ENCODE data around the gene RBM47.

DNA sequence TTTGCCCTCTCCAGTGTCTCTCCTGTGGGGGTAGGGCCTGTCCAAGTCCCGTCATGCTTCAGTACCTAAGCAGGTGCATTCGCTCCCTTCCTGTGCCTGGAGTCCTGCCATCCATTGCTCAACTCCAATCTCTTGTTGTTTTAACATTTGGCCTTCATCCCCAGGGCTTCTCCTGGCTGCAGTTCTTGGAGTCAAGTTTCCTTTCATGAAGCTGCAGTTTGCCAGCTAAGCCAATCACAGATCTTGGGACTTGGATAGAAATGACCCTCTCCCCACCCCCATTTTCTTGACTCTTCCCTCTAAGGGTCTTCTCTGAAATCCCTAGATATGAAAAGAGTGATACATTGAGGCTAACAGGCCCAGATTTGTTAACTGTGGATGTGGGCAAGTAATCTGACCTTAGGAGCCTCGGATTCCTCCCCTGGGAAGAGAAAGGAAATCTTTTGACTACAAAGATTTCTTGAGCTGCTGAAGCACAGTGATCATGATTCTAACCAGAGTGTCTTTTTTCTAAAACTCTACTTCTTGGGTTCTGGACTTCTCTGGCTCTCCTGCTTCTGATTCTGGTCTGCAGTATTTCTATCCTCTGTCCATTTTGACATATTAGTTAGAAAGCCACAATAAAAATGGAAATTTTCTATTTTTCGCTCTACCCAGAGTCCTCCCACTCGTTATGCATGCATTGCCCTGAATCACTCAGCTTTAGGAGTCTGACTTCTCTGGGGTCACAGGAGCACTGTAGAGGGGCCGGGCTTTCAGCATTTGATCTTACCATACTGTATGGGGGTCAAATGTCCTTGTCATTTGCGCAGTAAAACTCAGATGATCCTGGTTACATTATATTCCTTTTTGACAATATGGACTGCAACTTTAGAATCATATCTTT is 233.5 kb downstream of the RBM47 start:
- TF ChIP-seq, protein P1, sequence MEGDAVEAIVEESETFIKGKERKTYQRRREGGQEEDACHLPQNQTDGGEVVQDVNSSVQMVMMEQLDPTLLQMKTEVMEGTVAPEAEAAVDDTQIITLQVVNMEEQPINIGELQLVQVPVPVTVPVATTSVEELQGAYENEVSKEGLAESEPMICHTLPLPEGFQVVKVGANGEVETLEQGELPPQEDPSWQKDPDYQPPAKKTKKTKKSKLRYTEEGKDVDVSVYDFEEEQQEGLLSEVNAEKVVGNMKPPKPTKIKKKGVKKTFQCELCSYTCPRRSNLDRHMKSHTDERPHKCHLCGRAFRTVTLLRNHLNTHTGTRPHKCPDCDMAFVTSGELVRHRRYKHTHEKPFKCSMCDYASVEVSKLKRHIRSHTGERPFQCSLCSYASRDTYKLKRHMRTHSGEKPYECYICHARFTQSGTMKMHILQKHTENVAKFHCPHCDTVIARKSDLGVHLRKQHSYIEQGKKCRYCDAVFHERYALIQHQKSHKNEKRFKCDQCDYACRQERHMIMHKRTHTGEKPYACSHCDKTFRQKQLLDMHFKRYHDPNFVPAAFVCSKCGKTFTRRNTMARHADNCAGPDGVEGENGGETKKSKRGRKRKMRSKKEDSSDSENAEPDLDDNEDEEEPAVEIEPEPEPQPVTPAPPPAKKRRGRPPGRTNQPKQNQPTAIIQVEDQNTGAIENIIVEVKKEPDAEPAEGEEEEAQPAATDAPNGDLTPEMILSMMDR (conservative IDR thresholded peaks at IDR 0.05; ENCODE audit: low read depth, low read length), result no peak
- no peak for TF ChIP-seq POLR2A (IDR thresholded peaks at IDR 0.05; ENCODE audit: low read depth, low read length)
- TF ChIP-seq MAFK (IDR thresholded peaks at IDR 0.05; ENCODE audit: low read depth, low read length), result no peak
- no peak for TF ChIP-seq SMC3 (IDR thresholded peaks at IDR 0.05; ENCODE audit: low read depth, low read length)
- TF ChIP-seq MXI1 (IDR thresholded peaks at IDR 0.05; ENCODE audit: borderline replicate concordance, low read depth, low read length), result no peak
- TF ChIP-seq, protein P2, sequence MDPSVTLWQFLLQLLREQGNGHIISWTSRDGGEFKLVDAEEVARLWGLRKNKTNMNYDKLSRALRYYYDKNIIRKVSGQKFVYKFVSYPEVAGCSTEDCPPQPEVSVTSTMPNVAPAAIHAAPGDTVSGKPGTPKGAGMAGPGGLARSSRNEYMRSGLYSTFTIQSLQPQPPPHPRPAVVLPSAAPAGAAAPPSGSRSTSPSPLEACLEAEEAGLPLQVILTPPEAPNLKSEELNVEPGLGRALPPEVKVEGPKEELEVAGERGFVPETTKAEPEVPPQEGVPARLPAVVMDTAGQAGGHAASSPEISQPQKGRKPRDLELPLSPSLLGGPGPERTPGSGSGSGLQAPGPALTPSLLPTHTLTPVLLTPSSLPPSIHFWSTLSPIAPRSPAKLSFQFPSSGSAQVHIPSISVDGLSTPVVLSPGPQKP (IDR thresholded peaks at IDR 0.05; ENCODE audit: borderline replicate concordance, low read depth, low read length), result no peak
- no peak for TF ChIP-seq CEBPB (IDR thresholded peaks at IDR 0.05; ENCODE audit: low read depth, low read length)
- TF ChIP-seq RFX5 (IDR thresholded peaks at IDR 0.05; ENCODE audit: low read depth, low read length), result no peak
- TF ChIP-seq, protein P3, sequence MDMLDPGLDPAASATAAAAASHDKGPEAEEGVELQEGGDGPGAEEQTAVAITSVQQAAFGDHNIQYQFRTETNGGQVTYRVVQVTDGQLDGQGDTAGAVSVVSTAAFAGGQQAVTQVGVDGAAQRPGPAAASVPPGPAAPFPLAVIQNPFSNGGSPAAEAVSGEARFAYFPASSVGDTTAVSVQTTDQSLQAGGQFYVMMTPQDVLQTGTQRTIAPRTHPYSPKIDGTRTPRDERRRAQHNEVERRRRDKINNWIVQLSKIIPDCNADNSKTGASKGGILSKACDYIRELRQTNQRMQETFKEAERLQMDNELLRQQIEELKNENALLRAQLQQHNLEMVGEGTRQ (IDR thresholded peaks at IDR 0.05; ENCODE audit: low read depth, low read length), result no peak
- TF ChIP-seq RAD21 (IDR thresholded peaks at IDR 0.05; ENCODE audit: low read length), result no peak
- TF ChIP-seq BHLHE40 (IDR thresholded peaks at IDR 0.05; ENCODE audit: low read depth, low read length), result no peak
- TF ChIP-seq CHD1 (IDR thresholded peaks at IDR 0.05; ENCODE audit: low read depth, low read length), result no peak
- no peak for TF ChIP-seq MAZ (IDR thresholded peaks at IDR 0.05; ENCODE audit: borderline replicate concordance, low read depth, low read length)
- no peak for TF ChIP-seq FOS (IDR thresholded peaks at IDR 0.05; ENCODE audit: low read depth, low read length)
